IMR-90 (cell line): ENCODE measurements around the gene TTC39C. TPM values are rescaled to one million over a fixed set of nuclear protein-coding genes. Genes with fewer than 3 reads are reported as not detected.

Experiments used
- ATAC-seq: fragments of 200-7000 bp; cut with Tn5 transposase; 2 replicates; pipeline ENCODE4 v1.9.1; 2020; ENCODE audit warnings: low read depth, mild to moderate bottlenecking, moderate library complexity
- BruUV-seq: library from RNA; stranded (reverse); fragments of 400-500 nt; replicated peaks from 2 replicates; lab custom pipeline; 2021; lab: Mats Ljungman, UMichigan
- CTCF ChIA-PET: fragments of 300-600 bp; formaldehyde crosslinking; extraction: SDS; loops from one replicate; lab custom pipeline; 2021; ENCODE audit warnings: antibody characterized with exemption; lab: Yijun Ruan, JAX
- POLR2A ChIA-PET: fragments of 300-600 bp; sonication (Branson Sonifier 250); formaldehyde crosslinking; loops from one replicate; lab custom pipeline; 2022; ENCODE audit warnings: antibody characterized with exemption; ENCODE audit not compliant: unreplicated experiment; lab: Charles Lee
- DNase-seq: peaks from one replicate; pipeline ENCODE4 v3.0.0; 2013
- H2AFZ ChIP-seq: replicated peaks from 2 replicates; pipeline ENCODE3; 2013; ENCODE audit warnings: low read length, mild to moderate bottlenecking; ENCODE audit not compliant: poor library complexity
- H2AK5ac ChIP-seq: 2 replicates; pipeline ENCODE4 v1.6.1; 2013; ENCODE audit warnings: low read depth, low read length, inconsistent platforms
- H2AK9ac ChIP-seq: replicated peaks from 2 replicates; pipeline ENCODE3; 2013; ENCODE audit warnings: mild to moderate bottlenecking, low read depth, low read length, moderate library complexity; ENCODE audit not compliant: poor library complexity
- H2BK120ac ChIP-seq: 2 replicates; pipeline ENCODE4 v1.6.1; 2013; ENCODE audit warnings: low read depth, low read length, inconsistent platforms
- H2BK15ac ChIP-seq: 3 replicates; pipeline ENCODE4 v1.6.1; 2013; ENCODE audit warnings: low read depth, low read length, inconsistent platforms
- H2BK20ac ChIP-seq: 2 replicates; pipeline ENCODE4 v1.6.1; 2013; ENCODE audit warnings: low read depth, mild to moderate bottlenecking, inconsistent platforms, low read length, moderate library complexity
- H2BK5ac ChIP-seq: 2 replicates; pipeline ENCODE4 v1.6.1; 2013; ENCODE audit warnings: mild to moderate bottlenecking, low read depth, low read length, inconsistent platforms; ENCODE audit not compliant: poor library complexity, severe bottlenecking
- H3K14ac ChIP-seq: replicated peaks from 2 replicates; pipeline ENCODE4 v1.6.1; 2013; ENCODE audit warnings: low read depth, low read length, inconsistent platforms
- H3K18ac ChIP-seq: 2 replicates; pipeline ENCODE4 v1.6.1; 2013; ENCODE audit warnings: low read depth, low read length, control low read depth
- H3K23ac ChIP-seq: 2 replicates; pipeline ENCODE4 v1.6.1; 2013; ENCODE audit warnings: low read depth, low read length, inconsistent platforms
- H3K27ac ChIP-seq: 2 replicates; pipeline ENCODE4 v1.5.1; 2013; ENCODE audit warnings: mild to moderate bottlenecking, control low read depth, low read length; ENCODE audit not compliant: insufficient read depth
- H3K27me3 ChIP-seq: 2 replicates; pipeline ENCODE4 v1.6.1; 2013; ENCODE audit warnings: low read length; ENCODE audit not compliant: control insufficient read depth, insufficient read depth
- H3K36me3 ChIP-seq: 2 replicates; pipeline ENCODE4 v1.6.1; 2013; ENCODE audit warnings: low read length, mixed read lengths; ENCODE audit not compliant: control insufficient read depth, insufficient read depth
- H3K4ac ChIP-seq: 2 replicates; pipeline ENCODE4 v1.6.1; 2013; ENCODE audit warnings: low read depth, low read length, inconsistent platforms
- H3K4me1 ChIP-seq: 2 replicates; pipeline ENCODE4 v1.6.1; 2013; ENCODE audit warnings: low read length, mixed read lengths; ENCODE audit not compliant: control insufficient read depth, insufficient read depth
- H3K4me2 ChIP-seq: 2 replicates; pipeline ENCODE4 v1.6.1; 2013; ENCODE audit warnings: low read depth, mild to moderate bottlenecking, control low read depth, low read length, moderate library complexity
- H3K4me3 ChIP-seq: 2 replicates; pipeline ENCODE4 v1.5.1; 2013; ENCODE audit warnings: low read depth, mild to moderate bottlenecking, control low read depth, low read length, moderate library complexity; ENCODE audit not compliant: insufficient read depth
- H3K56ac ChIP-seq: 2 replicates; pipeline ENCODE4 v1.6.1; 2013; ENCODE audit warnings: low read length, inconsistent platforms; ENCODE audit not compliant: insufficient read depth; ENCODE audit errors: extremely low read depth
- H3K79me1 ChIP-seq, 2 experiments: 2 replicates each; pipeline ENCODE4 v1.6.1; 2013; ENCODE audit warnings: low read length in 2 of 2, inconsistent platforms in 1 of 2, low read depth in 1 of 2
- H3K9ac ChIP-seq: 2 replicates; pipeline ENCODE4 v1.6.1; 2013; ENCODE audit warnings: low read depth, low read length, control low read depth
- H3K9me1 ChIP-seq: 2 replicates; pipeline ENCODE4 v1.6.1; 2013; ENCODE audit warnings: low read length, inconsistent platforms; ENCODE audit not compliant: insufficient read depth
- H3K9me3 ChIP-seq: 2 replicates; pipeline ENCODE4 v1.6.1; 2013; ENCODE audit warnings: low read length; ENCODE audit not compliant: control insufficient read depth, insufficient read depth
- H4K20me1 ChIP-seq: 2 replicates; pipeline ENCODE4 v1.6.1; 2013; ENCODE audit warnings: low read length, inconsistent platforms; ENCODE audit not compliant: insufficient read depth
- H4K5ac ChIP-seq: 2 replicates; pipeline ENCODE4 v1.6.1; 2013; ENCODE audit warnings: mild to moderate bottlenecking, low read depth, low read length, control low read depth
- H4K8ac ChIP-seq, 2 experiments: 2 replicates each; pipeline ENCODE4 v1.6.1; 2013; ENCODE audit warnings: low read depth in 2 of 2, low read length in 2 of 2, control low read depth in 1 of 2, inconsistent platforms in 1 of 2
- H4K91ac ChIP-seq: 2 replicates; pipeline ENCODE4 v1.6.1; 2013; ENCODE audit warnings: low read depth, low read length, inconsistent platforms; ENCODE audit not compliant: insufficient read depth
- CEBPB ChIP-seq: IDR thresholded peaks from 2 replicates; pipeline ENCODE4 v1.6.1; 2012; ENCODE audit warnings: low read depth, low read length, improper control_type of control experiment
- CHD1 ChIP-seq: IDR thresholded peaks from 2 replicates; pipeline ENCODE4 v1.6.1; 2012; ENCODE audit warnings: low read depth, low read length, improper control_type of control experiment
- CTCF ChIP-seq: conservative IDR thresholded peaks from 2 replicates; pipeline ENCODE4 v1.5.1; 2012; ENCODE audit warnings: mild to moderate bottlenecking, low read depth, low read length, improper control_type of control experiment
- FOS ChIP-seq: fragments of 150-350 bp; IDR thresholded peaks from 2 replicates; pipeline ENCODE4 v1.6.1; 2016; ENCODE audit warnings: low read depth, low read length
- MAFK ChIP-seq: IDR thresholded peaks from 2 replicates; pipeline ENCODE4 v1.6.1; 2012; ENCODE audit warnings: low read depth, low read length, improper control_type of control experiment
- MAZ ChIP-seq: IDR thresholded peaks from 2 replicates; pipeline ENCODE4 v1.6.1; 2012; ENCODE audit warnings: low read depth, mild to moderate bottlenecking, low read length, improper control_type of control experiment, moderate library complexity, borderline replicate concordance
- NFE2L2 ChIP-seq: fragments of 150-350 bp; IDR thresholded peaks from 2 replicates; pipeline ENCODE4 v1.6.1; 2016; ENCODE audit warnings: low read depth, mild to moderate bottlenecking, low read length
- POLR2A ChIP-seq: IDR thresholded peaks from 2 replicates; pipeline ENCODE4 v1.6.1; 2012; ENCODE audit warnings: mild to moderate bottlenecking, low read depth, low read length
- RCOR1 ChIP-seq: IDR thresholded peaks from 2 replicates; pipeline ENCODE4 v1.6.1; 2012; ENCODE audit warnings: mild to moderate bottlenecking, low read length, improper control_type of control experiment; ENCODE audit not compliant: insufficient replicate concordance
- WGBS, 2 experiments: methylation state at CpG; one replicate each; pipeline versions ENCODE4 v1.1.5 to v1.1.7; 2013; ENCODE audit warnings: missing lambda C conversion rate in 2 of 2; ENCODE audit not compliant: insufficient read length in 1 of 2; ENCODE audit errors: extremely low coverage in 2 of 2; 5-methylcytosine and 5-hydroxymethylcytosine counted together
- dilution Hi-C: fragments of 300-500 bp; cut with HindIII; formaldehyde crosslinking; loops from one replicate; pipeline ENCODE4 v1.14.3; 2018; ENCODE audit warnings: low sequenced_read_pairs; ENCODE audit not compliant: unreplicated experiment
- in situ Hi-C: fragments of 300-500 bp; cut with MboI; formaldehyde crosslinking; loops from 3 replicates; pipeline ENCODE4 v1.14.3; 2019; ENCODE audit warnings: low sequenced_read_pairs, inconsistent platforms, mixed read lengths
- intact Hi-C: fragments of 100-400 bp; cut with micrococcal nuclease; formaldehyde crosslinking; loops from 2 replicates; pipeline ENCODE4 v1.10.0; 2022
- polyA plus RNA-seq, 3 experiments: library from polyadenylated mRNA; depleted of rRNA; stranded (reverse); fragments of >200 nt; gene quantifications; 2 replicates each; pipeline ENCODE4 v1.2.3, GENCODE V29; 2012; ENCODE audit warnings: low replicate concordance in 1 of 3
- total RNA-seq: library from RNA; depleted of rRNA; stranded (reverse); fragments of >200 nt; gene quantifications from 2 replicates; pipeline ENCODE4 v1.2.3, GENCODE V29; 2012

The TTC39C gene
- total and polyA plus RNA-seq, 2 of the 4 experiments (the other 2 are of a cell fraction), result 8.0 to 20.8 TPM

- Histone ChIP-seq H2BK15ac (no peak overlapping the region), H3K9me3 (no peaks in the 10 kb centered on the region), H2AFZ (no peak overlapping the region), H3K27ac (no peak overlapping the region), H3K4me2 (peak overlapping the region; percentile 8; the same call in 1 of the 2 replicates), H4K5ac (no peak overlapping the region), H4K8ac (no peak overlapping the region), H3K27me3 (no peaks in the 10 kb centered on the region), H3K4me3 (no peak overlapping the region), H2BK120ac (no peak overlapping the region), H3K9me1 (0 out of 2 replicates have a peak, but pooled peaks cover 6% of the 10 kb centered on the region), H2AK9ac (no peak overlapping the region), H3K18ac (peak overlapping the region; percentile 30; the same call in 1 of the 2 replicates), H3K4me1 (peaks cover 2% of the 10 kb centered on the region), H3K56ac (no peak overlapping the region), H3K36me3 (peaks cover 8% of the 10 kb centered on the region; the same call in 1 of the 2 replicates), H3K4ac (no peak overlapping the region), H2BK20ac (no peak overlapping the region), H4K20me1 (no peaks in the 10 kb centered on the region), H2AK5ac (no peak overlapping the region), H3K14ac (no peak overlapping the region), H3K23ac (no peak overlapping the region), H2BK5ac (no peak overlapping the region), H3K79me1 (peaks cover 0 to 6% of the 10 kb centered on the region in 2 experiments; a peak in 1 of 4 replicates), H4K91ac (no peak overlapping the region), H3K9ac (no peak overlapping the region)
- dilution Hi-C loops, result no loop called here
- DNase-seq (peak; percentile 62), ATAC-seq (no peak)
- BruUV-seq, result no TSS peak
- in situ Hi-C loops, result no loop called here
- ChIA-PET POLR2A (no interaction called here), CTCF (no interaction called here)
- intact Hi-C loops, result no loop called here
- no CpG with 5 or more reads among the region's 3 CpGs for WGBS, 2 experiments
- no peak for TF ChIP-seq MAZ
- no peak for TF ChIP-seq CTCF
- peak; percentile 71 for TF ChIP-seq CEBPB
- no peak for TF ChIP-seq RCOR1
- no peak for TF ChIP-seq POLR2A
- peak; percentile 93 for TF ChIP-seq NFE2L2
- peak; percentile 40; the same call in 1 of the 2 replicates for TF ChIP-seq FOS
- no peak for TF ChIP-seq CHD1
- no peak for TF ChIP-seq MAFK
These were observed 122.4 kb downstream of the TTC39C start for GRCh38 chr18:24136967-24137373.
